GM23338 (cell line): Measurements from ENCODE around the gene ADGRD1. TPM values are rescaled to one million over a fixed set of nuclear protein-coding genes. Genes with fewer than 3 reads are reported as not detected.

Experiments
- ATAC-seq: fragments of 200-7000 bp; cut with Tn5 transposase; 3 replicates; pipeline ENCODE4 v1.9.1; 2020
- DNase-seq: peaks from one replicate; pipeline ENCODE4 v3.0.0-alpha.2; 2015; ENCODE audit warnings: low spot score
- H2AFZ ChIP-seq: fragments of 200-600 bp; sonication (generic); 2 replicates; pipeline ENCODE4 v1.8.0; 2016; ENCODE audit warnings: antibody characterized with exemption, mild to moderate bottlenecking, moderate library complexity
- H3F3A ChIP-seq: fragments of 200-600 bp; sonication (generic); replicated peaks from 2 replicates; pipeline ENCODE4 v1.8.0; 2017; ENCODE audit warnings: antibody characterized with exemption, mixed run types, low read depth
- H3K27ac ChIP-seq: fragments of 200-600 bp; sonication (generic); 2 replicates; pipeline ENCODE4 v1.6.1; 2016; ENCODE audit warnings: low read depth
- H3K27me3 ChIP-seq: fragments of 200-600 bp; sonication (generic); 2 replicates; pipeline ENCODE4 v1.8.0; 2016; ENCODE audit warnings: mild to moderate bottlenecking, mixed run types, moderate library complexity; ENCODE audit not compliant: insufficient read depth
- H3K36me3 ChIP-seq: fragments of 200-600 bp; sonication (generic); 2 replicates; pipeline ENCODE4 v1.8.0; 2016; ENCODE audit warnings: mild to moderate bottlenecking; ENCODE audit not compliant: insufficient read depth
- H3K4me1 ChIP-seq: fragments of 200-600 bp; sonication (generic); 2 replicates; pipeline ENCODE4 v1.8.0; 2016; ENCODE audit warnings: mild to moderate bottlenecking, moderate library complexity; ENCODE audit not compliant: insufficient read depth
- H3K4me2 ChIP-seq: fragments of 200-600 bp; sonication (generic); 2 replicates; pipeline ENCODE4 v1.7.1; 2017; ENCODE audit warnings: mixed run types
- H3K4me3 ChIP-seq: fragments of 200-600 bp; sonication (generic); 2 replicates; pipeline ENCODE4 v1.6.1; 2016; ENCODE audit warnings: mixed run types
- H3K79me2 ChIP-seq: fragments of 200-600 bp; sonication (generic); replicated peaks from 2 replicates; pipeline ENCODE4 v1.8.0; 2017; ENCODE audit warnings: mild to moderate bottlenecking; ENCODE audit not compliant: insufficient read depth
- H3K9me2 ChIP-seq: fragments of 200-600 bp; sonication (generic); 2 replicates; pipeline ENCODE4 v1.8.0; 2017; ENCODE audit not compliant: insufficient read depth
- H4K20me1 ChIP-seq: fragments of 200-600 bp; sonication (generic); replicated peaks from 2 replicates; pipeline ENCODE4 v1.8.0; 2017; ENCODE audit warnings: mild to moderate bottlenecking; ENCODE audit not compliant: insufficient read depth
- H3K27ac Mint-ChIP-seq: 2 replicates; pipeline ENCODE4 v1.8.0; 2020; ENCODE audit warnings: inconsistent platforms, mild to moderate bottlenecking, moderate library complexity, mixed read lengths
- H3K27me3 Mint-ChIP-seq: 3 replicates; pipeline ENCODE4 v1.8.0; 2022; ENCODE audit warnings: low read depth, mild to moderate bottlenecking, moderate library complexity, mixed read lengths, inconsistent platforms; ENCODE audit not compliant: insufficient read depth, poor library complexity
- H3K36me3 Mint-ChIP-seq: 3 replicates; pipeline ENCODE4 v1.8.0; 2021; ENCODE audit warnings: low read depth, mild to moderate bottlenecking, inconsistent platforms, moderate library complexity, mixed read lengths
- H3K4me1 Mint-ChIP-seq: 3 replicates; pipeline ENCODE4 v1.8.0; 2020; ENCODE audit warnings: mild to moderate bottlenecking, inconsistent platforms, mixed read lengths
- H3K4me3 Mint-ChIP-seq: 3 replicates; pipeline ENCODE4 v1.8.0; 2021; ENCODE audit warnings: moderate library complexity, mild to moderate bottlenecking, inconsistent platforms, mixed read lengths
- H3K9me3 Mint-ChIP-seq: 3 replicates; pipeline ENCODE4 v1.8.0; 2020; ENCODE audit warnings: moderate library complexity, mild to moderate bottlenecking, inconsistent platforms, mixed read lengths
- CREB1 ChIP-seq: fragments of 250-450 bp; sonication (Bioruptor Pico); IDR thresholded peaks from 2 replicates; pipeline ENCODE4 v1.5.0; 2020; ENCODE audit warnings: low read depth, mild to moderate bottlenecking, moderate library complexity
- ETS1 ChIP-seq: IDR thresholded peaks from 2 replicates; pipeline ENCODE4 v1.6.1; 2016; ENCODE audit warnings: antibody characterized with exemption
- EZH2 ChIP-seq: fragments of 200-600 bp; sonication (generic); IDR thresholded peaks from one replicate; pipeline ENCODE4 v1.8.0; 2017; ENCODE audit warnings: antibody characterized with exemption, mild to moderate bottlenecking, low read depth; ENCODE audit not compliant: unreplicated experiment
- JUNB ChIP-seq: IDR thresholded peaks from one replicate; pipeline ENCODE4 v1.6.1; 2016; ENCODE audit warnings: antibody characterized with exemption; ENCODE audit not compliant: unreplicated experiment
- POLR2AphosphoS5 ChIP-seq: IDR thresholded peaks from 2 replicates; pipeline ENCODE4 v1.6.1; 2016; ENCODE audit warnings: antibody characterized with exemption, low read depth
- STAT1 ChIP-seq: IDR thresholded peaks from one replicate; pipeline ENCODE4 v1.6.1; 2016; ENCODE audit warnings: antibody characterized with exemption; ENCODE audit not compliant: unreplicated experiment
- ZNF462 ChIP-seq: fragments of 250-450 bp; sonication (Bioruptor Pico); IDR thresholded peaks from 2 replicates; pipeline ENCODE4 v1.5.0; 2020; ENCODE audit warnings: mild to moderate bottlenecking, moderate library complexity
- polyA plus RNA-seq: library from polyadenylated mRNA; unstranded; fragments of >200 nt; fragmentation: Nextera tagmentation; extraction: Ambion mirVana; gene quantifications from 2 replicates; pipeline ENCODE4 v1.2.1, GENCODE V29; 2016
- total RNA-seq: library from RNA; depleted of rRNA; stranded (reverse); fragments of >200 nt; shearing (Covaris generic); gene quantifications from 2 replicates; pipeline ENCODE4 v1.2.3, GENCODE V29; 2014

The ADGRD1 gene
- total and polyA plus RNA-seq, 2 experiments from 2014 or later = 1.4 TPM; not detected in 1

- Mint-ChIP-seq H3K4me3 (no peak overlapping the region), H3K4me1 (peaks cover 6% of the 10 kb centered on the region; the same call in 2 of the 3 replicates), H3K27me3 (peaks cover 5% of the 10 kb centered on the region), H3K9me3 (no peaks in the 10 kb centered on the region), H3K36me3 (no peaks in the 10 kb centered on the region), H3K27ac (no peak overlapping the region)
- TF ChIP-seq CREB1 (CRISPR knock-in tag) (no peak), ZNF462 (CRISPR knock-in tag) (no peak), STAT1 (no peak), JUNB (no peak), ETS1 (no peak), EZH2 (no peak), POLR2AphosphoS5 (no peak)
- no peak for DNase-seq
- peak overlapping the region; percentile 38; the same call in 1 of the 2 replicates for H2AFZ ChIP-seq
- H4K20me1 ChIP-seq = no peaks in the 10 kb centered on the region
- no peaks in the 10 kb centered on the region for H3K79me2 ChIP-seq
- no peak for ATAC-seq
- H3K4me2 ChIP-seq = no peak overlapping the region
- no peak overlapping the region for H3K4me3 ChIP-seq
- H3K36me3 ChIP-seq = no peaks in the 10 kb centered on the region
- H3K27me3 ChIP-seq = no peaks in the 10 kb centered on the region
- no peaks in the 10 kb centered on the region for H3K9me2 ChIP-seq
- no peak overlapping the region for H3K27ac ChIP-seq
- no peaks in the 10 kb centered on the region for H3K4me1 ChIP-seq
- H3F3A ChIP-seq = no peaks in the 10 kb centered on the region
Measured at GRCh38 chr12:131052929-131053328, 99.2 kb downstream of the ADGRD1 start.
